Measurements from ENCODE around the gene EXOSC5.

GRCh38 chr19:41367848-41368301 lies 29.3 kb downstream of the EXOSC5 start:
- TF ChIP-seq CTCF (IDR thresholded peaks at IDR 0.05; ENCODE audit: low read depth, low read length) = no peak
- TF ChIP-seq EZH2phosphoT487 (IDR thresholded peaks at IDR 0.05; ENCODE audit: low read depth) = no peak
